Measurements from ENCODE around the gene OR8H1.

The OR8H1 gene, protein sequence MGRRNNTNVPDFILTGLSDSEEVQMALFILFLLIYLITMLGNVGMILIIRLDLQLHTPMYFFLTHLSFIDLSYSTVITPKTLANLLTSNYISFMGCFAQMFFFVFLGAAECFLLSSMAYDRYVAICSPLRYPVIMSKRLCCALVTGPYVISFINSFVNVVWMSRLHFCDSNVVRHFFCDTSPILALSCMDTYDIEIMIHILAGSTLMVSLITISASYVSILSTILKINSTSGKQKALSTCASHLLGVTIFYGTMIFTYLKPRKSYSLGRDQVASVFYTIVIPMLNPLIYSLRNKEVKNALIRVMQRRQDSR

DNA sequence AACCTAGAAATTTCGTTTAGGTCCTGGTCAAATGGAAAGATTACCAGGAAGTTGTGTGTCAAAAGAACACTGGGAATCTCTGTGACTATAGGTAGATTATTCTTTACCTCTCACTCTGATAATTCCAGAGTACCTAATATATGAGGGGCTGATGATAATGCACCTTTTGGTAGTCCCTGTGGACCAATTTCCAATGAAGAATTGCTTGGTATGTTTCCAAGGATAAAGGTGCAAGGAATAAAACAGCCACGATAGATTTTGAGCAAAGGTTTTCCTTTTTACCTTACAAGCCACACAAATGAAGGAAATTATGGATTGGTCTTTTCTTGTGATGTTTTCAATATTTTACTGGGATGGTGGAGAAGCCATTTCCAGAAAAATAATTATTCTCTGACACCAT, at the start of gene OR8H1:
Gene OR8H1 (minus strand): TSS at position 101 of the 400 bp plus-strand sequence. CDS start 1,192 bp downstream, outside the sequence.
- DNase-seq, result no peak

DNA sequence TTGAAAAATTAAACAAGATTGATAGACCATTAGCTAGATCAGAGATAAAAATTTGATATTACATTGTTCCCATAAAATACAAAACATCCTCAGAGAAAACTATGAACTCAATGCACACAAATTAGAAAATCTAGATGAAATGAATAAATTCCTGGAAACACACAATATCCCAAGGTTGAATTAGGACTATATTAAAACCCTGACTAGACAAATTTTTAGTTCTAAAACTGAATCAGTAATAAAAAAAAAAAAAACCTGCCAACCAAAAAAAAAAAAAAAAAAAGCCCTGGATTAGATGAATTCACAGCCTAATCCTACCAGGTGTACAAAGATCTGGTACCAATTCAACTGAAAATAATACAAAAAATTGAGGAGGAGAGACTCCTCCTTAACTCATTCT, 48.2 kb upstream of the OR8H1 start:
- no peak for DNase-seq

DNA sequence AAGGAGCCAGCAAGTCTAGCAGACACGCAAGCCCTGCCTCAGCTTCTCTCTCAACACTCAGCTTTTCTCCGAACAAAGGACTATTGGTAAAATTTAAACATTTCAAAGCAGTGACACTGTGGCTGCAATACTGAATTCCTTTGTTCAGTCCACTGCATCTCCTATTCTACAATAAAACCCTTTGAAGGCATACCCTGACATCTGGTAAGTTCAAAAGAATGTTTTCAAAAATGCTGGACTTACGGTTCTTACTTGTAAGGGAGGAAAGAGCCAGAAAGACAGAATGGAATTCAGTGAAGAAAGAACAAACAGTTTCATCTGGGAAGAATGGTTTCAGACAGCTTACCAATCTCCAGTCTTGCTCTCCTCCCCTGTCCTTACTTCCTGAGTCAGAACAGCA, 41.1 kb upstream of the OR8H1 start:
- DNase-seq, result no peak

DNA sequence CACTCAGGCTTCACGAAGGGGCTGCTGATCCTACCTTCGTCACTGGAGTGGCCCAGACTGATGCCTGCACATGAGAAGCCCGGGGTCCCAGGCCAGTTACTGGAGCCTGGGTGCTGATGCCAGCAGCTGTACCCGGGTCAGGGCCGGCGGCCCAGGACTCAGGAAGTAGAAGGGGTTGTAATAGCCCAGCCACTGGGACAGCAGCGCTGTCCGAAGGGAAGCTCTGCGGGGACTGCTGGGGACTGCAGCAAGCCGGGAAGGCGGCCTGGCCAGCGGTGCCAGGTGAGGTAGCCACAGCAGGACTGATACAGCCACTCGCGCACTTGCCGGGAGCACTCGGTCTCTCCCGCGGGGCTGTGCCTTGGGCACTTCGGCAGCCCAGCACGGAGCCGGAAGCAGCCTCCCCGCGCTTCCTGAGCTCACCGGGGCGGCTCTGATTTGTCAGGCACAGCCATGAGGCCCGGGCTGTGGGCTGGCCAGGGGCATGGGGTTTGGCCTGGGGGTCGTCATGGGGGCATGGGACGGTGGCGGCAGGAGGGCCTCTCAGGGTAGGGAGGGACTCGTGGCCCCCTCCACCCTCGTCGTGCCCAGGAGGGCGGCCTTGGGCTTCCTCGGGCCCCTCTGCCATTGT, 39.9 kb upstream of the OR8H1 start:
- no peak for DNase-seq

DNA sequence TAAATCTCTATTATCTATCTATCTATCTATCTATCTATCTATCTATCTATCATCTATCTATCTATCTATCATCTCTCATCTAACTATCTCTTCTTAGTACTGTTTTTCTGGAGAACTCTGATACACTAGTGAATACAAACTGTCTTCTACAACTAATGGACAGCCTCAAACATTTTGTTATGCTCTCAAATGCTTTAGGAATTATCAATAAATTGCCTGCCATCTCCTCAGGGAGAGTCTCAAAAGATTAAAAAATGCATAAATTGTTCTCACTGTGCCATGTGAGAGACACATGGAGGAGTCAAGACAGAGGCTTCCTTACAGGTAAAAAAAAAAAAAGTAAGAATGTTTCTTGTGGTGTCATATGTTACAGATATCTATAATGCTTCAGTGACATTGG, 22.8 kb upstream of the OR8H1 start, which contains the start of gene OR8K3:
Gene OR8K3 (plus strand): TSS at position 301 of the 400 bp plus-strand sequence. CDS start 3,163 bp downstream, outside the sequence.
- DNase-seq, result no peak

DNA sequence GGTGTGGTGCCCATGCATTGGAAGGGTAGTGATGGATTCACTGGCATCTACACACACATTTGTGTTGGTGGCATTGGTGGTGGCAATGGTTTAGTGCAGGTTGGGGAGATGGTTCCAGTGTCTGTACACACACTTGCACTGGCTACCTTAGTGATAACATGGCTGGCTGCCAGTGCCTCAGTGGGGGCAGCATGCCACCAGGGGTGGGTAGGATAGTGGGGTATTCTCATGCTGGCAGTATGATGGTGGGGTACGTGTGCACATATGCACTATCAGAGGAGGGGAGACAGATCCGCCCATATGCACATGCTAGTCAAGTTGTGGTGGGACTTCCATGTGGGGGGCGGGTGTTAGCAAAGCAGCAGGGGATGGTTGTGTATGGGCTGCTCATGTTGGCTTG, 15.8 kb upstream of the OR8H1 start:
- no peak for DNase-seq

DNA sequence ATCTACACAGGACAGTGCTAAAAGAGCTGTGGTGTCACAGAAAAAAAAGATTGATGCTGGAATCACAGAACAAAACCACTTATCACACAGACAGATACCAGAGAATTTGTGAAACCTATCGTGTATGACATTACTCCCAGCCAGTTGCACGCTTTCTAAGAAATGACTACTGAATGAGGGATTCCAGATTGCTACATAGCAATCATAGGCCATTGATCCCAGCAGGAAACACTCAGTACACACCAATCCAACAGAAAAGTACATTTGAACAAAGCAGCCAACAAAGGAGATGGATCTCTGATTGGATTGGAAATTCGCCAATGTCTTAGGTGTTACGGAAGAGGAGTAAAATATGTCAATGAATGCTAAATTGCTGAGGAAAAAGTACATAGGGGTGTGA, 4.8 kb upstream of the OR8H1 start:
- DNase-seq, result no peak

DNA sequence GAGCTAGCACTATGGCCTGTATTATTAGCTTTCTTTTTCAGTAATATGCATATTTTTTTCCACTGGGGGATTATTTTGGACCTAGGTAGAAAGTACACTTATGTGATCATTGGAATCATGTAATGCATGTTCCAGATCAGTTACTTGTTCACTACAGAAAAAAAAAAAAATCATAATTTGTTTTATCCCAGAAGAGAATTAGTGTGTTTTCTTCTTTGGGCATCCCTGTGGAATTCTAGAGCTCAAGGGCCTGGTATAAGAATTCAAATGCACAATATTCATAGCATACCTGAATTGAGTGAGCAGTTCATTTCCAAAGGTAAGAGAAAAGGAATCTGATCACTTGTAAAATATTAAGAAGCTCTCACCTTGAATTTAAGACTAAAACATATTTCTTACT, 18.2 kb downstream of the OR8H1 start, which contains the start of gene OR5T1:
Gene OR5T1 (plus strand): TSS at position 301 of the 400 bp plus-strand sequence. CDS start 1,485 bp downstream, outside the sequence.
- no peak for DNase-seq

DNA sequence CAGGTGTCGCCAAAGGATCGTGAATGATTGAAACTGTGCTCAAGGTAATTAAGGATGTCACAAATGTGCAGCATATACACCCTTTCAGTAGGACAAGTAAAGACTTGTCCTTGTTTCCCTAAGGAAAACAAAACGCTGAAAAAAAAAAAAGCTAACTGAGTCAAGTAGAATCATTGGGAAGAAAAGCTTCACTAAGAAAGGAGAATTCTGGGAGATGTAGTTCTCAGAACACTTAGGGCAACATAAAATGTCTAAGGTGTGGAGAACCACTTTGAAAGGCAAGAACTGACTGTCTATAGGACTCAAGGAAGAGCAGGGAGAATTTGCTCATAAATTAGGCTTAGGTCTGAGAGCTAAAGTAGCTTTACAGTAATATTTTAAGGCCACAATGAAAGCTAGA, 21.0 kb downstream of the OR8H1 start:
- DNase-seq, result no peak

DNA sequence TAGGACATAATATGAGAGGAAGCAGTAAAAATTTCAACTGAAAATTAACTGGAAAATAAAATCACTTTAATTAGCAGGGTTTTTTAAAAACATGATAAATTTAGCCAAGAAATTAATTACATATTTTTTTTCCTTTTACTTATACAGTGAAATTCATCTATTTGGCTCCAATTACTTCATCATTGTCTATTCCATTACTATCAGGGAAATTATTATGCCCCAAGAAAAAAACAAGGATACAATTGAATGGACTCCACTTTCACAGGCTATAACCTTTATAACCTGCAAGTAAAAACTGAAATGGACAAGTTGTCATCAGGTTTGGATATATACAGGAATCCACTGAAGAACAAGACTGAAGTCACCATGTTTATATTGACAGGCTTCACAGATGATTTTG, 40.1 kb downstream of the OR8H1 start, which contains the start of gene OR5T3:
Gene OR5T3 (plus strand): TSS at position 301 of the 400 bp plus-strand sequence. CDS start 0 bp downstream, at position 301.
- no peak for DNase-seq

Measured in activated CD8-positive, alpha-beta memory T cell treated with anti-CD3 and anti-CD28 coated beads for 24 hours (primary cell).